IMR-90 (cell line): ENCODE results near the gene IDS.

Source experiments
- BHLHE40 ChIP-seq: fragments of 150-350 bp; IDR thresholded peaks from 2 replicates; pipeline ENCODE4 v1.6.1; 2016; ENCODE audit warnings: mild to moderate bottlenecking, low read depth, low read length
- FOS ChIP-seq: fragments of 150-350 bp; IDR thresholded peaks from 2 replicates; pipeline ENCODE4 v1.6.1; 2016; ENCODE audit warnings: low read depth, low read length
- MAFK ChIP-seq: IDR thresholded peaks from 2 replicates; pipeline ENCODE4 v1.6.1; 2012; ENCODE audit warnings: low read depth, low read length, improper control_type of control experiment
- POLR2A ChIP-seq: IDR thresholded peaks from 2 replicates; pipeline ENCODE4 v1.6.1; 2012; ENCODE audit warnings: mild to moderate bottlenecking, low read depth, low read length
- RFX5 ChIP-seq: IDR thresholded peaks from 2 replicates; pipeline ENCODE4 v1.8.0; 2012; ENCODE audit warnings: low read depth, mild to moderate bottlenecking, low read length, moderate library complexity
- USF2 ChIP-seq: fragments of 150-350 bp; IDR thresholded peaks from 2 replicates; pipeline ENCODE4 v1.6.1; 2017; ENCODE audit warnings: mild to moderate bottlenecking, antibody characterized with exemption, low read length, low read depth
- TF ChIP-seq, protein P1 (sequence below): conservative IDR thresholded peaks from 2 replicates; pipeline ENCODE4 v1.5.1; 2012; ENCODE audit warnings: mild to moderate bottlenecking, low read depth, low read length, improper control_type of control experiment

- TF ChIP-seq, protein P1, sequence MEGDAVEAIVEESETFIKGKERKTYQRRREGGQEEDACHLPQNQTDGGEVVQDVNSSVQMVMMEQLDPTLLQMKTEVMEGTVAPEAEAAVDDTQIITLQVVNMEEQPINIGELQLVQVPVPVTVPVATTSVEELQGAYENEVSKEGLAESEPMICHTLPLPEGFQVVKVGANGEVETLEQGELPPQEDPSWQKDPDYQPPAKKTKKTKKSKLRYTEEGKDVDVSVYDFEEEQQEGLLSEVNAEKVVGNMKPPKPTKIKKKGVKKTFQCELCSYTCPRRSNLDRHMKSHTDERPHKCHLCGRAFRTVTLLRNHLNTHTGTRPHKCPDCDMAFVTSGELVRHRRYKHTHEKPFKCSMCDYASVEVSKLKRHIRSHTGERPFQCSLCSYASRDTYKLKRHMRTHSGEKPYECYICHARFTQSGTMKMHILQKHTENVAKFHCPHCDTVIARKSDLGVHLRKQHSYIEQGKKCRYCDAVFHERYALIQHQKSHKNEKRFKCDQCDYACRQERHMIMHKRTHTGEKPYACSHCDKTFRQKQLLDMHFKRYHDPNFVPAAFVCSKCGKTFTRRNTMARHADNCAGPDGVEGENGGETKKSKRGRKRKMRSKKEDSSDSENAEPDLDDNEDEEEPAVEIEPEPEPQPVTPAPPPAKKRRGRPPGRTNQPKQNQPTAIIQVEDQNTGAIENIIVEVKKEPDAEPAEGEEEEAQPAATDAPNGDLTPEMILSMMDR = no peak
- no peak for TF ChIP-seq RFX5
- TF ChIP-seq USF2 = no peak
- TF ChIP-seq FOS = no peak
- no peak for TF ChIP-seq BHLHE40
- TF ChIP-seq POLR2A = no peak
- no peak for TF ChIP-seq MAFK
Measured at GRCh38 chrX:149511081-149511480, 6.0 kb upstream of the IDS start.
